Lower leg skin (tissue), 4 donors: ENCODE measurements around the gene SHROOM3. TPM values are rescaled to one million over a fixed set of nuclear protein-coding genes. Genes with fewer than 3 reads are reported as not detected.

Experiments used
- DNase-seq, 2 donors: peaks; one replicate each; pipeline ENCODE4 v3.0.0-alpha.2; 2019; ENCODE audit warnings: low spot score in 2 of 2
- H3K4me3 ChIP-seq: fragments of 200-600 bp; sonication (generic); 2 replicates; pipeline ENCODE4 v1.5.1; 2017; ENCODE audit warnings: mild to moderate bottlenecking, low read depth; ENCODE audit not compliant: poor library complexity, severe bottlenecking
- CTCF ChIP-seq, 3 donors: fragments of 450-650 bp; IDR thresholded peaks; one replicate each; pipeline ENCODE4 v1.5.1; 2016; ENCODE audit warnings: antibody characterized with exemption in 3 of 3, mild to moderate bottlenecking in 3 of 3, moderate library complexity in 2 of 3
- POLR2A ChIP-seq, 2 donors: fragments of 450-650 bp; IDR thresholded peaks; one replicate each; pipeline ENCODE4 v1.6.1; 2016 to 2017; ENCODE audit warnings: antibody characterized with exemption in 2 of 2, mild to moderate bottlenecking in 1 of 2, moderate library complexity in 1 of 2
- WGBS, 2 donors: methylation state at CpG; one replicate each; pipeline ENCODE4 v1.1.5; 2018; 5-methylcytosine and 5-hydroxymethylcytosine counted together
- intact Hi-C: fragments of 100-400 bp; cut with DNase I; formaldehyde crosslinking; loops from one replicate; pipeline ENCODE4 v1.15.0; 2023; ENCODE audit warnings: low total_unique reads
- total RNA-seq, 4 donors: library from RNA; depleted of rRNA; stranded (reverse); fragments of >200 nt; gene quantifications; one replicate each; pipeline ENCODE4 v1.1.0, GENCODE V29; 2016

Gene SHROOM3
- total RNA-seq, 4 donors from 2014 or later: 37.7 to 88.8 (median 44.0) TPM

GRCh38 chr4:76549765-76550164, 114.7 kb downstream of the SHROOM3 start:
- H3K4me3 ChIP-seq: no peak overlapping the region
- no peak for DNase-seq
- TF ChIP-seq CTCF (IDR thresholded peaks at IDR 0.05) (no peak), POLR2A (IDR thresholded peaks at IDR 0.05) (no peak)
- 88 to 95% methylated on average over 1 of the region's 1 CpG for WGBS, 2 donors
- intact Hi-C loops: no loop called here

GRCh38 chr4:76550966-76551780, 116.1 kb downstream of the SHROOM3 start:
- TF ChIP-seq CTCF (IDR thresholded peaks at IDR 0.05) (no peak), POLR2A (IDR thresholded peaks at IDR 0.05) (no peak)
- 76 to 77% methylated on average over 8 of the region's 8 CpGs for WGBS, 2 donors
- H3K4me3 ChIP-seq: no peak overlapping the region
- intact Hi-C loops: no loop called here
- DNase-seq: no peak

GRCh38 chr4:76554630-76555029, 119.6 kb downstream of the SHROOM3 start:
- no peak for DNase-seq
- intact Hi-C loops: no loop called here
- 94 to 95% methylated on average over 10 of the region's 10 CpGs for WGBS, 2 donors
- TF ChIP-seq POLR2A (IDR thresholded peaks at IDR 0.05): no peak
- no peak for TF ChIP-seq CTCF (IDR thresholded peaks at IDR 0.05)
- H3K4me3 ChIP-seq: no peak overlapping the region

- TF ChIP-seq POLR2A (IDR thresholded peaks at IDR 0.05) (no peak), CTCF (IDR thresholded peaks at IDR 0.05) (no peak)
- H3K4me3 ChIP-seq: no peak overlapping the region
- intact Hi-C loops: no loop called here
- WGBS, 2 donors: 96 to 100% methylated on average over 1 of the region's 1 CpG
- DNase-seq: no peak
Observed at GRCh38 chr4:76556452-76556851, 121.4 kb downstream of the SHROOM3 start.

GRCh38 chr4:76558396-76559235, 123.6 kb downstream of the SHROOM3 start:
- no peak overlapping the region for H3K4me3 ChIP-seq
- no peak for DNase-seq
- 71 to 78% methylated on average over 5 of the region's 5 CpGs for WGBS, 2 donors
- TF ChIP-seq CTCF (IDR thresholded peaks at IDR 0.05): no peak
- no peak for TF ChIP-seq POLR2A (IDR thresholded peaks at IDR 0.05)
- intact Hi-C loops: no loop called here
